ENCODE data around the gene UNC5CL.

- TF ChIP-seq, protein P1, sequence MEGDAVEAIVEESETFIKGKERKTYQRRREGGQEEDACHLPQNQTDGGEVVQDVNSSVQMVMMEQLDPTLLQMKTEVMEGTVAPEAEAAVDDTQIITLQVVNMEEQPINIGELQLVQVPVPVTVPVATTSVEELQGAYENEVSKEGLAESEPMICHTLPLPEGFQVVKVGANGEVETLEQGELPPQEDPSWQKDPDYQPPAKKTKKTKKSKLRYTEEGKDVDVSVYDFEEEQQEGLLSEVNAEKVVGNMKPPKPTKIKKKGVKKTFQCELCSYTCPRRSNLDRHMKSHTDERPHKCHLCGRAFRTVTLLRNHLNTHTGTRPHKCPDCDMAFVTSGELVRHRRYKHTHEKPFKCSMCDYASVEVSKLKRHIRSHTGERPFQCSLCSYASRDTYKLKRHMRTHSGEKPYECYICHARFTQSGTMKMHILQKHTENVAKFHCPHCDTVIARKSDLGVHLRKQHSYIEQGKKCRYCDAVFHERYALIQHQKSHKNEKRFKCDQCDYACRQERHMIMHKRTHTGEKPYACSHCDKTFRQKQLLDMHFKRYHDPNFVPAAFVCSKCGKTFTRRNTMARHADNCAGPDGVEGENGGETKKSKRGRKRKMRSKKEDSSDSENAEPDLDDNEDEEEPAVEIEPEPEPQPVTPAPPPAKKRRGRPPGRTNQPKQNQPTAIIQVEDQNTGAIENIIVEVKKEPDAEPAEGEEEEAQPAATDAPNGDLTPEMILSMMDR (IDR thresholded peaks at IDR 0.05; ENCODE audit: control extremely low read depth in 1 of 3, insufficient read depth in 1 of 3, low read depth in 1 of 3, low read length in 3 of 3), result no peak
- TF ChIP-seq EP300 (IDR thresholded peaks at IDR 0.05; ENCODE audit: borderline replicate concordance in 1 of 2, low read depth in 2 of 2, low read length in 2 of 2), result no peak
- TF ChIP-seq EGR1 (IDR thresholded peaks at IDR 0.05; ENCODE audit: borderline replicate concordance, low read depth, low read length), result no peak
- TF ChIP-seq SUZ12 (IDR thresholded peaks at IDR 0.05; ENCODE audit: low read length), result no peak
- TF ChIP-seq SIX5 (IDR thresholded peaks at IDR 0.05; ENCODE audit: low read depth, low read length), result no peak
- no peak for TF ChIP-seq POLR2A (IDR thresholded peaks at IDR 0.05; ENCODE audit: control extremely low read depth in 1 of 2, low read depth in 2 of 2, low read length in 2 of 2)
- TF ChIP-seq CHD1 (IDR thresholded peaks at IDR 0.05; ENCODE audit: low read depth, low read length), result no peak
- no peak for TF ChIP-seq CHD2 (IDR thresholded peaks at IDR 0.05; ENCODE audit: low read length)
- no peak for TF ChIP-seq KDM1A (IDR thresholded peaks at IDR 0.05; ENCODE audit: borderline replicate concordance, low read length)
- no peak for TF ChIP-seq POLR2AphosphoS5 (IDR thresholded peaks at IDR 0.05; ENCODE audit: low read depth, low read length)
- no peak for TF ChIP-seq TAF1 (IDR thresholded peaks at IDR 0.05; ENCODE audit: low read depth, low read length)
- TF ChIP-seq MAFK (IDR thresholded peaks at IDR 0.05; ENCODE audit: low read depth, low read length), result no peak
- TF ChIP-seq RAD21 (IDR thresholded peaks at IDR 0.05 in 1 of 2, conservative IDR thresholded peaks at IDR 0.05 in 1 of 2; ENCODE audit: low read depth in 2 of 2, low read length in 2 of 2), result no peak
- TF ChIP-seq, protein P2, sequence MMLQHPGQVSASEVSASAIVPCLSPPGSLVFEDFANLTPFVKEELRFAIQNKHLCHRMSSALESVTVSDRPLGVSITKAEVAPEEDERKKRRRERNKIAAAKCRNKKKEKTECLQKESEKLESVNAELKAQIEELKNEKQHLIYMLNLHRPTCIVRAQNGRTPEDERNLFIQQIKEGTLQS (IDR thresholded peaks at IDR 0.05; ENCODE audit: insufficient read depth, low read depth, low read length), result no peak
Observed at GRCh38 chr6:41080621-41081020, 41.6 kb upstream of the UNC5CL start.

Measured in H1 (cell line).